Upper lobe of left lung (tissue), 6 donors: Measurements from ENCODE around the gene ROR2. TPM values are rescaled to one million over a fixed set of nuclear protein-coding genes. Genes with fewer than 3 reads are reported as not detected.
A peak's percentile ranks its signal among the peaks of the same experiment; 100 is the strongest.

Source experiments
- ATAC-seq, 2 donors: fragments of 200-7000 bp; cut with Tn5 transposase; one replicate each; pipeline ENCODE4 v1.9.1; 2022; ENCODE audit warnings: mild to moderate bottlenecking in 2 of 2, moderate library complexity in 2 of 2; ENCODE audit not compliant: low FRiP score in 2 of 2
- DNase-seq, 2 donors: peaks; one replicate each; pipeline ENCODE4 v3.0.0-alpha.2; 2019 to 2020
- H3K27ac ChIP-seq, 4 donors: fragments of 200-600 bp; sonication (generic); one replicate each; pipeline ENCODE4 v1.5.1; 2016 to 2019
- H3K27me3 ChIP-seq, 4 donors: fragments of 200-600 bp; sonication (generic); one replicate each; pipeline ENCODE4 v1.5.1; 2017 to 2019
- H3K36me3 ChIP-seq, 4 donors: fragments of 200-600 bp; sonication (generic); one replicate each; pipeline ENCODE4 v1.5.1; 2016 to 2019
- H3K4me1 ChIP-seq, 4 donors: fragments of 200-600 bp; sonication (generic); one replicate each; pipeline ENCODE4 v1.5.1; 2018 to 2019
- H3K4me3 ChIP-seq, 4 donors: fragments of 200-600 bp; sonication (generic); one replicate each; pipeline ENCODE4 v1.5.1; 2017 to 2019; ENCODE audit warnings: mild to moderate bottlenecking in 2 of 4, moderate library complexity in 1 of 4
- H3K9me3 ChIP-seq, 4 donors: fragments of 200-600 bp; sonication (generic); one replicate each; pipeline ENCODE4 v1.5.1; 2018 to 2019
- EP300 ChIP-seq, 4 donors: sonication (generic); formaldehyde crosslinking; IDR thresholded peaks; one replicate each; pipeline ENCODE4 v1.5.1; 2017; ENCODE audit warnings: antibody characterized with exemption in 4 of 4, control low read depth in 2 of 4
- POLR2A ChIP-seq, 4 donors: fragments of 450-650 bp; IDR thresholded peaks; one replicate each; pipeline ENCODE4 v1.5.1; 2016 to 2017; ENCODE audit warnings: antibody characterized with exemption in 4 of 4, mild to moderate bottlenecking in 2 of 4
- POLR2AphosphoS5 ChIP-seq, 2 donors: sonication (generic); formaldehyde crosslinking; IDR thresholded peaks; one replicate each; pipeline ENCODE4 v1.5.1; 2017; ENCODE audit warnings: antibody characterized with exemption in 2 of 2
- WGBS, 2 donors: methylation state at CpG; one replicate each; pipeline ENCODE4 v1.1.5; 2017 to 2018; 5-methylcytosine and 5-hydroxymethylcytosine counted together
- total RNA-seq, 6 donors: library from RNA; depleted of rRNA in 4 of 6; stranded (reverse); fragments of >200 nt in 4 of 6; gene quantifications; one replicate each; pipeline versions ENCODE4 v1.1.0 to v1.2.1, GENCODE V29; 2016 to 2021
- TF ChIP-seq, protein P1 (sequence below), 6 experiments: fragments of 450-650 bp in 4 of 6; fragments of 200-600 bp in 2 of 6; sonication (generic) in 2 of 6; IDR thresholded peaks; one replicate each; pipeline ENCODE4 v1.5.1; 2016 to 2019; ENCODE audit warnings: antibody characterized with exemption in 6 of 6
- donor health status: DM: no; HTN: no; CAD: no; lungs with moderate emphysema.
- donor health status: DM: no; HTN: yes; CAD: no; lungs with severe emphysema.

ROR2 gene
- total RNA-seq, 6 donors from 2014 or later: 2.7 to 8.1 (median 3.4) TPM

DNA sequence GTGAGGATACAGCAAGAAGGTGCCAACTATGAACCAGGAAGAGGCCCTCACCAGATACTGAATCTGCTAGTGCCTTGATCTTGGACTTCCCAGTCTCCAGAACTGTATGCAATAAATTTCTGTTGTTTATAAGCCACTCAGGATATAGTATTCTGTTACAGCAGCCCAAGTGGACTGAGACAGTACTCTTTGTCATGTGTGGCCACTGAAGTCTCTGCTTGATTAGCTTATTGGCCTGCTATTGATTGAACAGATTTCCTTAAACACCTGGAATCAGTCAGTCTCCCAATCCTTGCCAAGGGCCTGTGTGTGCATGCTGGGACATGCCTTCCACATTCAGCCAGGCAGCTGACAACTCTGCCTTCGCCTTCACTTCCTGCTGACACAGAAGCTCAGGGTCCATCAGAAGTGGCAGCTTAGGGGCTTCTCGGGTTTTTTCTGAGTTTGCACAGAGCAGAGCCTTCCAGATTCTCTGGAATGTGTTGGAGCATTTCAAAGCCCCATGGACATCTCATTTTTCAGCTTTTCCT lies 13.7 kb upstream of the ROR2 start:
- DNase-seq (no peak), ATAC-seq (no peak)
- Histone ChIP-seq H3K36me3 (no peaks in the 10 kb centered on the region), H3K4me1 (no peaks in the 10 kb centered on the region), H3K4me3 (no peak overlapping the region), H3K27ac (no peak overlapping the region), H3K9me3 (peaks cover 0 to 18% (median 3%) of the 10 kb centered on the region in 4 donors), H3K27me3 (no peaks in the 10 kb centered on the region)
- WGBS, 2 donors: 67 to 69% methylated on average over 2 of the region's 2 CpGs
- TF ChIP-seq EP300 (IDR thresholded peaks at IDR 0.05) (no peak), POLR2AphosphoS5 (IDR thresholded peaks at IDR 0.05) (no peak), POLR2A (IDR thresholded peaks at IDR 0.05) (no peak)
- TF ChIP-seq, protein P1, sequence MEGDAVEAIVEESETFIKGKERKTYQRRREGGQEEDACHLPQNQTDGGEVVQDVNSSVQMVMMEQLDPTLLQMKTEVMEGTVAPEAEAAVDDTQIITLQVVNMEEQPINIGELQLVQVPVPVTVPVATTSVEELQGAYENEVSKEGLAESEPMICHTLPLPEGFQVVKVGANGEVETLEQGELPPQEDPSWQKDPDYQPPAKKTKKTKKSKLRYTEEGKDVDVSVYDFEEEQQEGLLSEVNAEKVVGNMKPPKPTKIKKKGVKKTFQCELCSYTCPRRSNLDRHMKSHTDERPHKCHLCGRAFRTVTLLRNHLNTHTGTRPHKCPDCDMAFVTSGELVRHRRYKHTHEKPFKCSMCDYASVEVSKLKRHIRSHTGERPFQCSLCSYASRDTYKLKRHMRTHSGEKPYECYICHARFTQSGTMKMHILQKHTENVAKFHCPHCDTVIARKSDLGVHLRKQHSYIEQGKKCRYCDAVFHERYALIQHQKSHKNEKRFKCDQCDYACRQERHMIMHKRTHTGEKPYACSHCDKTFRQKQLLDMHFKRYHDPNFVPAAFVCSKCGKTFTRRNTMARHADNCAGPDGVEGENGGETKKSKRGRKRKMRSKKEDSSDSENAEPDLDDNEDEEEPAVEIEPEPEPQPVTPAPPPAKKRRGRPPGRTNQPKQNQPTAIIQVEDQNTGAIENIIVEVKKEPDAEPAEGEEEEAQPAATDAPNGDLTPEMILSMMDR (IDR thresholded peaks at IDR 0.05): no peak

DNA sequence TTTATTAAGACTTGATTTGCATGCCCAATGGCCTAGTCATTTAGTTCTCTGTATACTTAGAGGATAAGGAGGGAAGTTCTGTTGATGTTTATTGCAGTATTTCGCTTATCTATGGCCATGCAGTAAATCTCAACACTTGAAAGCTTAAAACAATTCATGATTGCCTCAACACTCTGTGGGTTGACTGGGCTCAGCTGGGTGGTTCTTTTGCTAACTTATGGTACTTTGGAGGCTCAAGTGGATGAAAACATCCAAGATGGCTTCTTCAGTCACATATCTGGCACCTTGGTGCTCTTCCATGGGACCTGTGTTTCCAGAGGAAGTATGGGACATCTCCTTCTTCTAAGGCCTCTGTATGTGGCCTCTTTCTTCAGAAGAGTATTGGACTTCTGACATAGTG lies 10.3 kb upstream of the ROR2 start:
- H3K36me3 ChIP-seq: no peaks in the 10 kb centered on the region
- DNase-seq (no peak), ATAC-seq (no peak)
- H3K4me1 ChIP-seq: no peaks in the 10 kb centered on the region
- no peak overlapping the region for H3K27ac ChIP-seq
- H3K4me3 ChIP-seq: no peak overlapping the region
- 75 to 96% methylated on average over 1 of the region's 1 CpG for whole genome bisulfite sequencing, 2 donors
- H3K27me3 ChIP-seq: no peaks in the 10 kb centered on the region
- TF ChIP-seq, protein P1 (IDR thresholded peaks at IDR 0.05): no peak
- TF ChIP-seq POLR2A (IDR thresholded peaks at IDR 0.05) (no peak), POLR2AphosphoS5 (IDR thresholded peaks at IDR 0.05) (no peak), EP300 (IDR thresholded peaks at IDR 0.05) (no peak)
- H3K9me3 ChIP-seq: peaks cover 0 to 18% (median 3%) of the 10 kb centered on the region in 4 donors

DNA sequence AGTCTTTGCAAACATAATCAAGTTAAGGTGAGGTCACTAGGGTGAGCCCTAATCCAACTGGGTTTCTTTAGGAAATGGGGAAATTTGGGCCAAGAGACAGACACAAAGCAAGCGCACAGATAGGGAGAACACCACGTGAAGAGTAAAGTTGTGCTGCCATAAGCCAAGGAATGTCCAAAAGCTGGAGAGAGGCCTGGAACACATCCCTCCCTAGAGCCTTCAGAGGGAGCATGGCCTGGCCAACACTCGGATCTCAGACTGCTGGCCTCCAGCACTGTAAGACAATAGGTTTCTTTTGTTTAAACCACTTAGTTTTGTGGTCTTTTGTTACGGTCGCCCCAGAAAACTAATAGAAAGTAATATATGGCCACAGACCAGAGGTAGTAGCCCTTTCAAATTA lies 8.1 kb upstream of the ROR2 start:
- TF ChIP-seq POLR2A (IDR thresholded peaks at IDR 0.05) (no peak), POLR2AphosphoS5 (IDR thresholded peaks at IDR 0.05) (no peak), EP300 (IDR thresholded peaks at IDR 0.05) (no peak)
- TF ChIP-seq, protein P1 (IDR thresholded peaks at IDR 0.05): no peak
- H3K27ac ChIP-seq: no peak overlapping the region
- H3K4me1 ChIP-seq: peaks cover 0 to 6% (median 0%) of the 10 kb centered on the region in 4 donors
- H3K9me3 ChIP-seq: peaks cover 0 to 12% (median 0%) of the 10 kb centered on the region in 4 donors
- ATAC-seq (peak in 1 of 2 donors; percentile 82), DNase-seq (no peak)
- H3K27me3 ChIP-seq: no peaks in the 10 kb centered on the region
- H3K4me3 ChIP-seq: no peak overlapping the region
- WGBS, 2 donors: 85 to 91% methylated on average over 5 of the region's 5 CpGs
- no peaks in the 10 kb centered on the region for H3K36me3 ChIP-seq

DNA sequence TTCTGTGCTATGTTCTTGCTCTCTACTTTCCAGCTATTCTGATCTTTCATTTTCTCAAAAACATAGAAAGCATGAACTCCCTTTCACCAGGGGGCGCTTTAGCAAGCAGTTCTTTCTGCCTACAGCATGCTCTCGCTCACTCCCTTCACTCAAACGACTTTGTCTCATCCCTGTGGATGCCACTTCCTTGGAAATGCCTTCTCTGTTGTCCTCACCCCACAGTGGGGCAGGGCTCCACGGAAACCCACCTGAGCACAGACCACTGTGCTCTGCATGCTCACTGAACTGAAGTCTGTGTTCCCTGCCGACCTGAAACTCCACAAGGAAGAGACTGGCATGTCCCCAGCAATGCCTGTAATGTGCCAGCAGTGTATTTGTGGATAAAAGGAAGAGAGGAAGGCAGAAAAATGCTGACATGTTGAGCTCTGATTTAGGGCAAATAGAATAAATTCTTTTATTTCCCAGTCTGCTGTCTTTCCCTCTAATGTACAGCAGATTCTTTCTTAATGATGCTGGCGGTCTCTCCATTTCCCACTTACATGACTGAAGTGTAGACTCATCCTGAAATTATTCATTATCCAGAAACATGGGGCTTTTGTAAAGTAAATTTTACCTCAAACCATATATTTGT lies 4.9 kb upstream of the ROR2 start:
- TF ChIP-seq POLR2A (IDR thresholded peaks at IDR 0.05) (no peak), POLR2AphosphoS5 (IDR thresholded peaks at IDR 0.05) (no peak), EP300 (IDR thresholded peaks at IDR 0.05) (no peak)
- TF ChIP-seq, protein P1 (IDR thresholded peaks at IDR 0.05): peak in 2 of 6 experiments; percentile 14 to 24
- no peak overlapping the region for H3K4me3 ChIP-seq
- DNase-seq: no peak

More for the DNA sequence above, 4.9 kb upstream of the ROR2 start:
- no peak for ATAC-seq
- Histone ChIP-seq H3K27ac (no peak overlapping the region), H3K4me1 (peaks cover 4 to 15% (median 8%) of the 10 kb centered on the region in 4 donors), H3K36me3 (no peaks in the 10 kb centered on the region), H3K27me3 (peaks cover 0 to 10% (median 4%) of the 10 kb centered on the region in 4 donors), H3K9me3 (peaks cover 0 to 5% (median 4%) of the 10 kb centered on the region in 4 donors)
- WGBS, 2 donors: 30 to 35% methylated on average over 6 of the region's 6 CpGs
